HG03442 (cell line): ENCODE data around the gene FCN2.

Source experiments
- ATAC-seq: cut with Tn5 transposase; IDR thresholded peaks from one replicate; pipeline ENCODE4 v1.9.1; 2021; ENCODE audit warnings: mild to moderate bottlenecking, moderate library complexity; ENCODE audit not compliant: unreplicated experiment

FCN2 gene

GRCh38 chr9:134868751-134869553 lies 11.7 kb upstream of the FCN2 start:
- no peak for ATAC-seq

GRCh38 chr9:134869554-134870300 lies 10.9 kb upstream of the FCN2 start:
- no peak for ATAC-seq

GRCh38 chr9:134870301-134870694 lies 10.3 kb upstream of the FCN2 start:
- no peak for ATAC-seq

- no peak for ATAC-seq
Measured at GRCh38 chr9:134870746-134871662, 9.6 kb upstream of the FCN2 start.

- ATAC-seq = no peak
Measured at GRCh38 chr9:134871697-134872340, 8.8 kb upstream of the FCN2 start.

- ATAC-seq = no peak
Measured at GRCh38 chr9:134872482-134873231, 8.0 kb upstream of the FCN2 start.

GRCh38 chr9:134875371-134875770 lies 5.2 kb upstream of the FCN2 start:
- no peak for ATAC-seq

GRCh38 chr9:134877541-134877940 lies 3.1 kb upstream of the FCN2 start:
- ATAC-seq = no peak

GRCh38 chr9:134879664-134880483 lies 736 bp upstream of the FCN2 start:
- ATAC-seq = no peak

GRCh38 chr9:134881313-134881670 lies 682 bp downstream of the FCN2 start:
- ATAC-seq = no peak

GRCh38 chr9:134882204-134882785 lies 1.7 kb downstream of the FCN2 start:
- ATAC-seq = no peak

GRCh38 chr9:134883040-134883782 lies 2.6 kb downstream of the FCN2 start:
- no peak for ATAC-seq

- no peak for ATAC-seq
Measured at GRCh38 chr9:134884492-134884891, 3.9 kb downstream of the FCN2 start.

- ATAC-seq = no peak
Measured at GRCh38 chr9:134885001-134885678, 4.5 kb downstream of the FCN2 start.

GRCh38 chr9:134885679-134886412 lies 5.2 kb downstream of the FCN2 start:
- no peak for ATAC-seq

GRCh38 chr9:134886413-134886913 lies 5.9 kb downstream of the FCN2 start:
- ATAC-seq = no peak

GRCh38 chr9:134887219-134887618 lies 6.6 kb downstream of the FCN2 start:
- ATAC-seq = no peak
